IMR-90 (cell line): ENCODE results near the gene MMP8. TPM values are rescaled to one million over a fixed set of nuclear protein-coding genes. Genes with fewer than 3 reads are reported as not detected.

ENCODE experiments used
- ATAC-seq: fragments of 200-7000 bp; cut with Tn5 transposase; 2 replicates; pipeline ENCODE4 v1.9.1; 2020; ENCODE audit warnings: low read depth, mild to moderate bottlenecking, moderate library complexity
- BruUV-seq: library from RNA; stranded (reverse); fragments of 400-500 nt; replicated peaks from 2 replicates; lab custom pipeline; 2021; lab: Mats Ljungman, UMichigan
- CTCF ChIA-PET: fragments of 300-600 bp; formaldehyde crosslinking; extraction: SDS; loops from one replicate; lab custom pipeline; 2021; ENCODE audit warnings: antibody characterized with exemption; lab: Yijun Ruan, JAX
- POLR2A ChIA-PET: fragments of 300-600 bp; sonication (Branson Sonifier 250); formaldehyde crosslinking; loops from one replicate; lab custom pipeline; 2022; ENCODE audit warnings: antibody characterized with exemption; ENCODE audit not compliant: unreplicated experiment; lab: Charles Lee
- DNase-seq: peaks from one replicate; pipeline ENCODE4 v3.0.0; 2013
- H2AFZ ChIP-seq: replicated peaks from 2 replicates; pipeline ENCODE3; 2013; ENCODE audit warnings: low read length, mild to moderate bottlenecking; ENCODE audit not compliant: poor library complexity
- H2AK5ac ChIP-seq: 2 replicates; pipeline ENCODE4 v1.6.1; 2013; ENCODE audit warnings: low read depth, low read length, inconsistent platforms
- H2AK9ac ChIP-seq: replicated peaks from 2 replicates; pipeline ENCODE3; 2013; ENCODE audit warnings: mild to moderate bottlenecking, low read depth, low read length, moderate library complexity; ENCODE audit not compliant: poor library complexity
- H2BK120ac ChIP-seq: 2 replicates; pipeline ENCODE4 v1.6.1; 2013; ENCODE audit warnings: low read depth, low read length, inconsistent platforms
- H2BK15ac ChIP-seq: 3 replicates; pipeline ENCODE4 v1.6.1; 2013; ENCODE audit warnings: low read depth, low read length, inconsistent platforms
- H2BK20ac ChIP-seq: 2 replicates; pipeline ENCODE4 v1.6.1; 2013; ENCODE audit warnings: low read depth, mild to moderate bottlenecking, inconsistent platforms, low read length, moderate library complexity
- H2BK5ac ChIP-seq: 2 replicates; pipeline ENCODE4 v1.6.1; 2013; ENCODE audit warnings: mild to moderate bottlenecking, low read depth, low read length, inconsistent platforms; ENCODE audit not compliant: poor library complexity, severe bottlenecking
- H3K14ac ChIP-seq: replicated peaks from 2 replicates; pipeline ENCODE4 v1.6.1; 2013; ENCODE audit warnings: low read depth, low read length, inconsistent platforms
- H3K18ac ChIP-seq: 2 replicates; pipeline ENCODE4 v1.6.1; 2013; ENCODE audit warnings: low read depth, low read length, control low read depth
- H3K23ac ChIP-seq: 2 replicates; pipeline ENCODE4 v1.6.1; 2013; ENCODE audit warnings: low read depth, low read length, inconsistent platforms
- H3K27ac ChIP-seq: 2 replicates; pipeline ENCODE4 v1.5.1; 2013; ENCODE audit warnings: mild to moderate bottlenecking, control low read depth, low read length; ENCODE audit not compliant: insufficient read depth
- H3K27me3 ChIP-seq: 2 replicates; pipeline ENCODE4 v1.6.1; 2013; ENCODE audit warnings: low read length; ENCODE audit not compliant: control insufficient read depth, insufficient read depth
- H3K36me3 ChIP-seq: 2 replicates; pipeline ENCODE4 v1.6.1; 2013; ENCODE audit warnings: low read length, mixed read lengths; ENCODE audit not compliant: control insufficient read depth, insufficient read depth
- H3K4ac ChIP-seq: 2 replicates; pipeline ENCODE4 v1.6.1; 2013; ENCODE audit warnings: low read depth, low read length, inconsistent platforms
- H3K4me1 ChIP-seq: 2 replicates; pipeline ENCODE4 v1.6.1; 2013; ENCODE audit warnings: low read length, mixed read lengths; ENCODE audit not compliant: control insufficient read depth, insufficient read depth
- H3K4me2 ChIP-seq: 2 replicates; pipeline ENCODE4 v1.6.1; 2013; ENCODE audit warnings: low read depth, mild to moderate bottlenecking, control low read depth, low read length, moderate library complexity
- H3K4me3 ChIP-seq: 2 replicates; pipeline ENCODE4 v1.5.1; 2013; ENCODE audit warnings: low read depth, mild to moderate bottlenecking, control low read depth, low read length, moderate library complexity; ENCODE audit not compliant: insufficient read depth
- H3K56ac ChIP-seq: 2 replicates; pipeline ENCODE4 v1.6.1; 2013; ENCODE audit warnings: low read length, inconsistent platforms; ENCODE audit not compliant: insufficient read depth; ENCODE audit errors: extremely low read depth
- H3K79me1 ChIP-seq, 2 experiments: 2 replicates each; pipeline ENCODE4 v1.6.1; 2013; ENCODE audit warnings: low read length in 2 of 2, inconsistent platforms in 1 of 2, low read depth in 1 of 2
- H3K9ac ChIP-seq: 2 replicates; pipeline ENCODE4 v1.6.1; 2013; ENCODE audit warnings: low read depth, low read length, control low read depth
- H3K9me1 ChIP-seq: 2 replicates; pipeline ENCODE4 v1.6.1; 2013; ENCODE audit warnings: low read length, inconsistent platforms; ENCODE audit not compliant: insufficient read depth
- H3K9me3 ChIP-seq: 2 replicates; pipeline ENCODE4 v1.6.1; 2013; ENCODE audit warnings: low read length; ENCODE audit not compliant: control insufficient read depth, insufficient read depth
- H4K20me1 ChIP-seq: 2 replicates; pipeline ENCODE4 v1.6.1; 2013; ENCODE audit warnings: low read length, inconsistent platforms; ENCODE audit not compliant: insufficient read depth
- H4K5ac ChIP-seq: 2 replicates; pipeline ENCODE4 v1.6.1; 2013; ENCODE audit warnings: mild to moderate bottlenecking, low read depth, low read length, control low read depth
- H4K8ac ChIP-seq, 2 experiments: 2 replicates each; pipeline ENCODE4 v1.6.1; 2013; ENCODE audit warnings: low read depth in 2 of 2, low read length in 2 of 2, control low read depth in 1 of 2, inconsistent platforms in 1 of 2
- H4K91ac ChIP-seq: 2 replicates; pipeline ENCODE4 v1.6.1; 2013; ENCODE audit warnings: low read depth, low read length, inconsistent platforms; ENCODE audit not compliant: insufficient read depth
- CEBPB ChIP-seq: IDR thresholded peaks from 2 replicates; pipeline ENCODE4 v1.6.1; 2012; ENCODE audit warnings: low read depth, low read length, improper control_type of control experiment
- MXI1 ChIP-seq: IDR thresholded peaks from 2 replicates; pipeline ENCODE4 v1.6.1; 2012; ENCODE audit warnings: low read depth, mild to moderate bottlenecking, low read length, moderate library complexity, borderline replicate concordance
- NFE2L2 ChIP-seq: fragments of 150-350 bp; IDR thresholded peaks from 2 replicates; pipeline ENCODE4 v1.6.1; 2016; ENCODE audit warnings: low read depth, mild to moderate bottlenecking, low read length
- POLR2A ChIP-seq: IDR thresholded peaks from 2 replicates; pipeline ENCODE4 v1.6.1; 2012; ENCODE audit warnings: mild to moderate bottlenecking, low read depth, low read length
- RAD21 ChIP-seq: IDR thresholded peaks from 2 replicates; pipeline ENCODE4 v1.6.1; 2012; ENCODE audit warnings: low read length, improper control_type of control experiment
- RCOR1 ChIP-seq: IDR thresholded peaks from 2 replicates; pipeline ENCODE4 v1.6.1; 2012; ENCODE audit warnings: mild to moderate bottlenecking, low read length, improper control_type of control experiment; ENCODE audit not compliant: insufficient replicate concordance
- RFX5 ChIP-seq: IDR thresholded peaks from 2 replicates; pipeline ENCODE4 v1.8.0; 2012; ENCODE audit warnings: low read depth, mild to moderate bottlenecking, low read length, moderate library complexity
- USF2 ChIP-seq: fragments of 150-350 bp; IDR thresholded peaks from 2 replicates; pipeline ENCODE4 v1.6.1; 2017; ENCODE audit warnings: mild to moderate bottlenecking, antibody characterized with exemption, low read length, low read depth
- dilution Hi-C: fragments of 300-500 bp; cut with HindIII; formaldehyde crosslinking; loops from one replicate; pipeline ENCODE4 v1.14.3; 2018; ENCODE audit warnings: low sequenced_read_pairs; ENCODE audit not compliant: unreplicated experiment
- in situ Hi-C: fragments of 300-500 bp; cut with MboI; formaldehyde crosslinking; loops from 3 replicates; pipeline ENCODE4 v1.14.3; 2019; ENCODE audit warnings: low sequenced_read_pairs, inconsistent platforms, mixed read lengths
- intact Hi-C: fragments of 100-400 bp; cut with micrococcal nuclease; formaldehyde crosslinking; loops from 2 replicates; pipeline ENCODE4 v1.10.0; 2022
- polyA plus RNA-seq, 3 experiments: library from polyadenylated mRNA; depleted of rRNA; stranded (reverse); fragments of >200 nt; gene quantifications; 2 replicates each; pipeline ENCODE4 v1.2.3, GENCODE V29; 2012; ENCODE audit warnings: low replicate concordance in 1 of 3
- total RNA-seq: library from RNA; depleted of rRNA; stranded (reverse); fragments of >200 nt; gene quantifications from 2 replicates; pipeline ENCODE4 v1.2.3, GENCODE V29; 2012
- TF ChIP-seq, protein P1 (sequence below): fragments of 150-350 bp; IDR thresholded peaks from 2 replicates; pipeline ENCODE4 v1.6.1; 2016; ENCODE audit warnings: low read depth, mild to moderate bottlenecking, low read length, moderate library complexity, borderline replicate concordance
- TF ChIP-seq, protein P2 (sequence below): conservative IDR thresholded peaks from 2 replicates; pipeline ENCODE4 v1.5.1; 2012; ENCODE audit warnings: mild to moderate bottlenecking, low read depth, low read length, improper control_type of control experiment

MMP8 gene
- total and polyA plus RNA-seq, 2 of the 4 experiments (the other 2 are of a cell fraction) = 0.05 to 0.18 TPM

- Histone ChIP-seq H3K9me3 (no peaks in the 10 kb centered on the region), H4K5ac (no peak overlapping the region), H3K27me3 (peaks cover 11% of the 10 kb centered on the region), H2BK15ac (no peak overlapping the region), H3K23ac (no peak overlapping the region), H2BK20ac (no peak overlapping the region), H2AK5ac (no peak overlapping the region), H3K4ac (no peak overlapping the region), H3K36me3 (no peaks in the 10 kb centered on the region), H2AK9ac (no peak overlapping the region), H3K4me3 (no peak overlapping the region), H3K14ac (no peak overlapping the region), H3K9ac (no peak overlapping the region), H2BK5ac (no peak overlapping the region), H3K18ac (no peak overlapping the region), H3K27ac (no peak overlapping the region), H3K4me1 (no peaks in the 10 kb centered on the region), H3K79me1 (no peaks in the 10 kb centered on the region), H4K91ac (no peak overlapping the region), H3K9me1 (0 out of 2 replicates have a peak, but pooled peaks cover 4% of the 10 kb centered on the region), H4K8ac (no peak overlapping the region), H2BK120ac (no peak overlapping the region), H3K4me2 (no peak overlapping the region), H2AFZ (no peak overlapping the region), H3K56ac (no peak overlapping the region), H4K20me1 (no peaks in the 10 kb centered on the region)
- no peak for ATAC-seq
- no peak for DNase-seq
- in situ Hi-C loops = no loop called here
- CTCF ChIA-PET = no interaction called here
- dilution Hi-C loops = no loop called here
- TF ChIP-seq RAD21 (no peak), POLR2A (no peak), CEBPB (no peak), NFE2L2 (no peak), USF2 (no peak), RFX5 (no peak), MXI1 (no peak), RCOR1 (no peak)
- TF ChIP-seq, protein P1, sequence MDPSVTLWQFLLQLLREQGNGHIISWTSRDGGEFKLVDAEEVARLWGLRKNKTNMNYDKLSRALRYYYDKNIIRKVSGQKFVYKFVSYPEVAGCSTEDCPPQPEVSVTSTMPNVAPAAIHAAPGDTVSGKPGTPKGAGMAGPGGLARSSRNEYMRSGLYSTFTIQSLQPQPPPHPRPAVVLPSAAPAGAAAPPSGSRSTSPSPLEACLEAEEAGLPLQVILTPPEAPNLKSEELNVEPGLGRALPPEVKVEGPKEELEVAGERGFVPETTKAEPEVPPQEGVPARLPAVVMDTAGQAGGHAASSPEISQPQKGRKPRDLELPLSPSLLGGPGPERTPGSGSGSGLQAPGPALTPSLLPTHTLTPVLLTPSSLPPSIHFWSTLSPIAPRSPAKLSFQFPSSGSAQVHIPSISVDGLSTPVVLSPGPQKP = no peak
- TF ChIP-seq, protein P2, sequence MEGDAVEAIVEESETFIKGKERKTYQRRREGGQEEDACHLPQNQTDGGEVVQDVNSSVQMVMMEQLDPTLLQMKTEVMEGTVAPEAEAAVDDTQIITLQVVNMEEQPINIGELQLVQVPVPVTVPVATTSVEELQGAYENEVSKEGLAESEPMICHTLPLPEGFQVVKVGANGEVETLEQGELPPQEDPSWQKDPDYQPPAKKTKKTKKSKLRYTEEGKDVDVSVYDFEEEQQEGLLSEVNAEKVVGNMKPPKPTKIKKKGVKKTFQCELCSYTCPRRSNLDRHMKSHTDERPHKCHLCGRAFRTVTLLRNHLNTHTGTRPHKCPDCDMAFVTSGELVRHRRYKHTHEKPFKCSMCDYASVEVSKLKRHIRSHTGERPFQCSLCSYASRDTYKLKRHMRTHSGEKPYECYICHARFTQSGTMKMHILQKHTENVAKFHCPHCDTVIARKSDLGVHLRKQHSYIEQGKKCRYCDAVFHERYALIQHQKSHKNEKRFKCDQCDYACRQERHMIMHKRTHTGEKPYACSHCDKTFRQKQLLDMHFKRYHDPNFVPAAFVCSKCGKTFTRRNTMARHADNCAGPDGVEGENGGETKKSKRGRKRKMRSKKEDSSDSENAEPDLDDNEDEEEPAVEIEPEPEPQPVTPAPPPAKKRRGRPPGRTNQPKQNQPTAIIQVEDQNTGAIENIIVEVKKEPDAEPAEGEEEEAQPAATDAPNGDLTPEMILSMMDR = no peak
- intact Hi-C loops = no loop called here
- BruUV-seq = no TSS peak
- POLR2A ChIA-PET = no interaction called here
These were observed 62.1 kb downstream of the MMP8 start for GRCh38 chr11:102662607-102663006.
